ENCODE measurements around the gene EDN1.
A peak's percentile ranks its signal among the peaks of the same experiment; 100 is the strongest.
"Not testable (repeated sequence)": the region's sequence is repeated elsewhere in the genome, so short reads cannot be mapped to it uniquely, and the experiment has no call there.

EDN1 gene

GRCh38 chr6:12324099-12324498 lies 33.9 kb downstream of the EDN1 start:
- FAIRE-seq = no peak
- peak; percentile 87 for DNase-seq (ENCODE audit: low spot score)

GRCh38 chr6:12324748-12325147 lies 34.6 kb downstream of the EDN1 start:
- DNase-seq (ENCODE audit: low spot score) (peak; percentile 41), FAIRE-seq (no peak)

GRCh38 chr6:12325872-12326271 lies 35.7 kb downstream of the EDN1 start:
- no peak for DNase-seq (ENCODE audit: low spot score)
- FAIRE-seq = no peak

GRCh38 chr6:12327391-12327790 lies 37.2 kb downstream of the EDN1 start:
- DNase-seq (ENCODE audit: low spot score) = no peak
- no peak for FAIRE-seq

GRCh38 chr6:12327988-12328387 lies 37.8 kb downstream of the EDN1 start:
- no peak for DNase-seq (ENCODE audit: low spot score)
- FAIRE-seq = no peak

- no peak for FAIRE-seq
- DNase-seq (ENCODE audit: low spot score) = no peak
Measured at GRCh38 chr6:12328701-12329100, 38.5 kb downstream of the EDN1 start.

- DNase-seq (ENCODE audit: low spot score) (no peak), FAIRE-seq (no peak)
Measured at GRCh38 chr6:12331474-12331873, 41.3 kb downstream of the EDN1 start.

GRCh38 chr6:12331951-12332749 lies 42.0 kb downstream of the EDN1 start:
- FAIRE-seq = no peak
- DNase-seq (ENCODE audit: low spot score) = no peak

- DNase-seq (ENCODE audit: low spot score); FAIRE-seq: not testable (repeated sequence)
Measured at GRCh38 chr6:12332750-12333079, 42.6 kb downstream of the EDN1 start.

- DNase-seq (ENCODE audit: low spot score) = no peak
Measured at GRCh38 chr6:12333128-12333527, 43.0 kb downstream of the EDN1 start.

GRCh38 chr6:12334526-12335130 lies 44.5 kb downstream of the EDN1 start:
- DNase-seq (ENCODE audit: low spot score) = no peak
- FAIRE-seq = no peak

More at GRCh38 chr6:12333128-12333527, 43.0 kb downstream of the EDN1 start:
- FAIRE-seq = no peak

GRCh38 chr6:12335131-12335527 lies 45.0 kb downstream of the EDN1 start:
- FAIRE-seq (no peak), DNase-seq (ENCODE audit: low spot score) (no peak)

GRCh38 chr6:12335717-12336116 lies 45.6 kb downstream of the EDN1 start:
- DNase-seq (ENCODE audit: low spot score) (no peak), FAIRE-seq (no peak)

GRCh38 chr6:12336121-12336971 lies 46.2 kb downstream of the EDN1 start:
- FAIRE-seq = no peak
- no peak for DNase-seq (ENCODE audit: low spot score)

GRCh38 chr6:12339022-12339421 lies 48.9 kb downstream of the EDN1 start:
- no peak for FAIRE-seq
- no peak for DNase-seq (ENCODE audit: low spot score)

- no peak for FAIRE-seq
- DNase-seq (ENCODE audit: low spot score) = no peak
Measured at GRCh38 chr6:12339808-12340487, 49.8 kb downstream of the EDN1 start.

- no peak for FAIRE-seq
Measured at GRCh38 chr6:12340488-12340818, 50.3 kb downstream of the EDN1 start.

GRCh38 chr6:12342664-12343063 lies 52.5 kb downstream of the EDN1 start:
- DNase-seq (ENCODE audit: low spot score) (no peak), FAIRE-seq (no peak)

More at GRCh38 chr6:12340488-12340818, 50.3 kb downstream of the EDN1 start:
- DNase-seq (ENCODE audit: low spot score) = no peak

- no peak for FAIRE-seq
- DNase-seq (ENCODE audit: low spot score) = no peak
Measured at GRCh38 chr6:12343122-12343439, 52.9 kb downstream of the EDN1 start.

- no peak for FAIRE-seq
Measured at GRCh38 chr6:12343440-12344162, 53.4 kb downstream of the EDN1 start.

GRCh38 chr6:12344296-12344695 lies 54.1 kb downstream of the EDN1 start:
- FAIRE-seq (no peak), DNase-seq (ENCODE audit: low spot score) (no peak)

More at GRCh38 chr6:12343440-12344162, 53.4 kb downstream of the EDN1 start:
- DNase-seq (ENCODE audit: low spot score) = no peak

Data from urothelium cell line (cell line).